Stimulated activated CD4-positive, alpha-beta T cell treated with anti-CD3 and anti-CD28 coated beads, Interleukin-4, amount 100 ng/mL, for 24 hours (primary cell): ENCODE measurements around the gene ABHD12B.
"Not testable (repeated sequence)": the region's sequence is repeated elsewhere in the genome, so short reads cannot be mapped to it uniquely, and the experiment has no call there.

Experiments used
- DNase-seq: peaks from one replicate; pipeline ENCODE4 v3.0.0-alpha.2; 2020

Gene ABHD12B

GRCh38 chr14:50937800-50938199, 65.9 kb downstream of the ABHD12B start:
- no peak for DNase-seq

DNA sequence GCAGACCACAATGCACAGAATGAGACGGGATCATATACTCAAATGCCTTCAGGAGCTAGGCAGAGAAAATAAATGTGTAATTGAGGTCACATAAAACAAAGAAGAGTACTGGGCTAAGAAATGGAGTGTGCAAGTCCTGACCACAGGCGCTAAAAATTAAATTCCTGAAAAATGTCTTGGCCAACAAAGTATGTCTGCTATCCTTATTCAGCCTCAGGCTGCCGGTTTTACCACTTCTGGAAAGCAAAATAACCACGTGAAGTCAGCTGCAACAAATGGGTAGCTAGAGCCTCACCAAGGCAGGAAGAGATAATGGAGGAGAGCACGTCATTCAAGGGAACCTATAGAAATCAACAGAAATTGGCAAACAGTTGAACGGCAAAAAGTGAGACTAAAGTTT, 69.3 kb downstream of the ABHD12B start:
- DNase-seq: no peak

- not testable (repeated sequence) for DNase-seq
Observed at GRCh38 chr14:50941638-50942037, 69.8 kb downstream of the ABHD12B start.

GRCh38 chr14:50943261-50943942, 71.5 kb downstream of the ABHD12B start:
- DNase-seq: no peak

GRCh38 chr14:50943943-50944646, 72.2 kb downstream of the ABHD12B start, which contains the start of gene PYGL:
TSS of gene PYGL (minus strand) at chr14:50944483. CDS start at chr14:50944403, 80 bp downstream.
- DNase-seq: peak; percentile 14

GRCh38 chr14:50944647-50945413, 73.0 kb downstream of the ABHD12B start:
- DNase-seq: no peak

DNA sequence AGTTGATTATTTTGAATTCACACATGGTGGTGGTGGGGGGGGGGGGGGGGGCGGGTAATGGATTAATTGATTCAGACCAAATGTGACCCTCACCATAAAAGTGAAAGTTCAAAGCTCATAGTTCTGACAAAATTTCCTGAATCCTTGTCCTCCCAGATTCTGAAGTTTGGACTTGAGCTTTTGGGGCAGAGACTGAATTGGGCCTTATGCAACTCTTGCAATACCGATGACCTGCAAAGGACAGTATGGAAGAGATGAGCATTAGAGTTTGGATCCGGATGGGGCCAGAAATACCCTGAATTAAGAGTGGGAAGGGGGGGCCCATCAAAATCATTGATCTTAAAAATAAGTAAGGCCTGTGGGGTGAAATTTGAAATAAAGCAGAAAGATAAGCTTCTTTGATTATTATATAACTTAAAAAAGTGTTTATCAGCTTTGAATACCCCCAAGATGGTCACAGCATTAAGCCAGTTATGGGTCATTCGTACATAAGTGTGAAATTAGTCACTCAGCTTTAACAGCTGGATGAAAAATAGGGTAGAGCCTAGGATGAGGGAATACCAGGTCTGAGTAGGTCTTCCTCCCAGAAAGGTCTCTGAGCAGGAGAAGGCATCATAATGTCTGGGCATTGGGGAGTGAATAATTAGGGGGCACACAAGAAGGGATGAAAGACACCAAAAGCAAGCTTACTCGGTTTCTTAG, 74.5 kb downstream of the ABHD12B start:
- no peak for DNase-seq

- no peak for DNase-seq
Observed at GRCh38 chr14:50947446-50947845, 75.6 kb downstream of the ABHD12B start.

DNA sequence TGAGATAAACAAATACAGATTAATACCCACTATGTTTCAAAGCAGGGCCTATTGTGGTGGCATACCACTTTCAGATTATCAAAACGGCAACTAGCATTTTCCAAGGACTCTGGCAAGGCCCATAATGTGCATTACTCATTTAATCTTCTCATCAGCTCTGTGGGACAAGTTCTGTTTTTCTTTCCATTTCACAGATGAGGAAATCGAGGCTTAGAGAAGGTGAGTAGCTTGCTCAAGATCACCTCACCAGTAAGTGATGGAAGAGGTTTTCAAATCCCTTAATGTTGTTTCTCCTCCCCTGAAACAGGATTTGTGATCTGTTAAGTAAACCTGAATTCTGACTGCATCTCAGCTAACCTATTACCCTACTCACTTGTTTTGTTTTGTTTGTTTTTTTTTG, 76.4 kb downstream of the ABHD12B start:
- no peak for DNase-seq

DNA sequence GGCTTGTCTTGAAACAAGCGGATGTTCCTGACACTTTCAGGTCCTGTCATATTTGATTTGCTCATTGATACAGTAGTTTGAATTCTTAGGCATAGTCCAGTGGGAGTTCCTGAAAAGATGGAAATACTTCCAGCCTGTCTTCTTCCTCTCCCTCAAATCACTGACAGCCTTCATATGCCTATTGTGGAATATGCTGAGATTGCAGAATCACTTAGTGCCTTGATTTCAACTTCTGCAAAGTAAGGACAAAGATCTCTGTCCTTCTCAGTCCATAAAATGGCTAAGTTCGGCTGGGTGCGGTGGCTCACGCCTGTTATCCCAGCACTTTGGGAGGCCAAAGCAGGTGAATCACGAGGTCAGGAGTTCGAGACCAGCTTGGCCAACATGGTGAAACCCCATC, 79.2 kb downstream of the ABHD12B start:
- DNase-seq: no peak

GRCh38 chr14:50953502-50953901, 81.6 kb downstream of the ABHD12B start:
- no peak for DNase-seq
